ENCODE results near the gene ZNF534. TPM values are rescaled to one million over a fixed set of nuclear protein-coding genes. Genes with fewer than 3 reads are reported as not detected.

ZNF534 gene
- total RNA-seq, 1 donor from 2014 or later: not detected

DNA sequence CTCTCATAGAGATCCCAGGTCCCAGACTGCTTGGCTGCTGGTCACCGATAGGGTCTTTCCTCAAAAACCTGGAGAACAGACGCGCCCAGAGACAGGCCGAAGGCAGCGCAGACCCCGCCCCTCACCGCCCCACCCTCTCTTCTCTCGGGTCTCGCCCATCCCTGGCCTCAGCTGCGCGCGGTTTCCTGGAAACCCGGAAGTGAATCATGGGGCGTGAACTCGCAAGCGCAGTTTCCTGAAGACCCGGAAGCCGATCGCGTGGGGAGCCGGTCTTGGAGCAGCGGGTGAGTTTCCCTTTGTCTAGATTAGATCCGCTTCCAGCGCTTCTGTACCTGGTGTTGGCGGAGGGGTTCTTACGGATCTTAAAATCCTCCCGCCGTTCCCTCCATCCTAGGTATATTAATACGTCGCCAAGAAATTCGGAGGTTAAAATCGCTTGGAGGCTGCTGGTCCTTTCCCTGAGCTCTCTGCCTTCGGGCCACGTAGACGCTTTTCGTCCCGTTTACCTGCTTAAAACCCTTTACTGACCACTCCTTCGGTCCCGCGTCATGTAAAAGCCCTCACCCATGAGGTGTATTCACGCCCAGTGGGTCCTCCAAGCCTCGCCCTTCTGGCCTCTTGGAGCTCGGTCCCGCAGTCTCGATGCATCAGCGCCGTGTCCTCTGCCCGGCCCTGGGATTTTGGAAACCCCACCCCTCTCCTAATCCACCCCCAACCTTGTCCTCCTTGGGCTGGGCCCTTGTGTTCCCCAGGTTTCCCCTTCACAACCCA is 24.6 kb downstream of the ZNF534 start, which contains the start of gene ZNF578:
Gene ZNF578 (plus strand): TSS at position 230 of the 771 bp plus-strand sequence. CDS start 48,293 bp downstream, outside the sequence.
- TF ChIP-seq, protein P1, sequence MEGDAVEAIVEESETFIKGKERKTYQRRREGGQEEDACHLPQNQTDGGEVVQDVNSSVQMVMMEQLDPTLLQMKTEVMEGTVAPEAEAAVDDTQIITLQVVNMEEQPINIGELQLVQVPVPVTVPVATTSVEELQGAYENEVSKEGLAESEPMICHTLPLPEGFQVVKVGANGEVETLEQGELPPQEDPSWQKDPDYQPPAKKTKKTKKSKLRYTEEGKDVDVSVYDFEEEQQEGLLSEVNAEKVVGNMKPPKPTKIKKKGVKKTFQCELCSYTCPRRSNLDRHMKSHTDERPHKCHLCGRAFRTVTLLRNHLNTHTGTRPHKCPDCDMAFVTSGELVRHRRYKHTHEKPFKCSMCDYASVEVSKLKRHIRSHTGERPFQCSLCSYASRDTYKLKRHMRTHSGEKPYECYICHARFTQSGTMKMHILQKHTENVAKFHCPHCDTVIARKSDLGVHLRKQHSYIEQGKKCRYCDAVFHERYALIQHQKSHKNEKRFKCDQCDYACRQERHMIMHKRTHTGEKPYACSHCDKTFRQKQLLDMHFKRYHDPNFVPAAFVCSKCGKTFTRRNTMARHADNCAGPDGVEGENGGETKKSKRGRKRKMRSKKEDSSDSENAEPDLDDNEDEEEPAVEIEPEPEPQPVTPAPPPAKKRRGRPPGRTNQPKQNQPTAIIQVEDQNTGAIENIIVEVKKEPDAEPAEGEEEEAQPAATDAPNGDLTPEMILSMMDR (IDR thresholded peaks at IDR 0.05; ENCODE audit: insufficient read depth, low read depth, low read length): no peak
- no peak for TF ChIP-seq EZH2 (IDR thresholded peaks at IDR 0.05; ENCODE audit: insufficient read depth, low read length)
- no peaks in the 10 kb centered on the region for H3K4me1 Mint-ChIP-seq (ENCODE audit: low read depth, unreplicated experiment)
- peaks cover 48% of the 10 kb centered on the region for H3K9me3 ChIP-seq (ENCODE audit: insufficient read depth, low read depth, low read length)
- peak within 1 kb of the TSS; percentile 82 for H3K9ac ChIP-seq (ENCODE audit: low read length)
- no peaks in the 10 kb centered on the region for H3K36me3 Mint-ChIP-seq (ENCODE audit: low read depth, unreplicated experiment)
- peak within 1 kb of the TSS; percentile 94 for H3K4me2 ChIP-seq (ENCODE audit: low read length)
- peaks cover 20% of the 10 kb centered on the region for H3K9me3 Mint-ChIP-seq (ENCODE audit: unreplicated experiment)
- DNase-seq (ENCODE audit: low read depth): peak; percentile 84
- FAIRE-seq: no peak
- H3K27me3 Mint-ChIP-seq (ENCODE audit: low read depth, unreplicated experiment): no peaks in the 10 kb centered on the region
- peaks cover 10% of the 10 kb centered on the region for H3K36me3 ChIP-seq (ENCODE audit: insufficient read depth, low read length)
- H3K4me1 ChIP-seq (ENCODE audit: insufficient read depth, low read length): peaks cover 3% of the 10 kb centered on the region
- peaks cover 4% of the 10 kb centered on the region for H3K79me2 ChIP-seq (ENCODE audit: insufficient read depth, low read length)
- H3K27ac ChIP-seq (ENCODE audit: low read depth, low read length): peak within 1 kb of the TSS; percentile 1
- H3K27me3 ChIP-seq (ENCODE audit: insufficient read depth, low read length): no peaks in the 10 kb centered on the region
- no peak within 1 kb of the TSS for H3K27ac Mint-ChIP-seq (ENCODE audit: unreplicated experiment)
- peak within 1 kb of the TSS; percentile 94 for H2AFZ ChIP-seq (ENCODE audit: low read depth, low read length)
- H4K20me1 ChIP-seq (ENCODE audit: insufficient read depth, low read length): no peaks in the 10 kb centered on the region
- H3K4me3 ChIP-seq (ENCODE audit: insufficient read depth, low read depth, low read length): peak within 1 kb of the TSS; percentile 90
- H3K4me3 Mint-ChIP-seq (ENCODE audit: unreplicated experiment): no peak within 1 kb of the TSS

DNA sequence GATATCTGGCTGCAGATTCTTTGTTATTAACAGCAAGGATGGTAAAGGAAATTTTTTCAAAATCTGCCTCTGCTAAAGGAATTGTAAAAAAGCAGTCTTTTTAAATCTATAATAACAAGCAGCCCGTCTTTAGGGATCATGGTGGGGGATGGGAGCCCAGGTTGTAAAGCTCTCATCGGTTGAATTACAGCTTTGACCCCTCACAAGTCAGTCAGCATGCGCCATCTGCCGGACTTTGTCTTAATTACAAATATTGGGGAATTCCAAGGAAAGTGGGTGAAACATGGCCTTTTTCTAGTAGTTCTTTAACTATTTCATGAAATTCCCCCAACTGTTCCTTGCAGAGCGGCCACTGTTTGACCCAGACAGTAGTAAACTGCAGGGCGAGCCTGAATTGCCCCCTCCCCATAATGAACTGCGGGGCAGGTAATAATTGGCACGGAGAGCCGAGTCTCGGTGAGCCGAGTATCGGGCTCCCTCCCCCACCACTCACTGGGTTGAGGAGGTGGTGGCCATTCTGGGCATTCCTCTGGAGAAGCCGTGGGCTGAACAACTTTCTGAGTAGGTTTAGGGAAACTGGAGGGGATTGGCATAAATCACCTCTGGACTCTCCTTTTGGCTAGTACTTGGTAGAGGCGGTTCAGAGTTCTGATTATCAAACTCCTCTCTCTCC is 36.0 kb downstream of the ZNF534 start:
- H3K79me2 ChIP-seq (ENCODE audit: insufficient read depth, low read length): peaks cover 3% of the 10 kb centered on the region
- DNase-seq (ENCODE audit: low read depth) (no peak), FAIRE-seq (no peak)
- Mint-ChIP-seq H3K4me3 (ENCODE audit: unreplicated experiment) (no peak overlapping the region), H3K9me3 (ENCODE audit: unreplicated experiment) (peaks cover 32% of the 10 kb centered on the region), H3K27me3 (ENCODE audit: low read depth, unreplicated experiment) (no peaks in the 10 kb centered on the region), H3K27ac (ENCODE audit: unreplicated experiment) (no peak overlapping the region), H3K4me1 (ENCODE audit: low read depth, unreplicated experiment) (no peaks in the 10 kb centered on the region), H3K36me3 (ENCODE audit: low read depth, unreplicated experiment) (no peaks in the 10 kb centered on the region)
- H2AFZ ChIP-seq (ENCODE audit: low read depth, low read length): no peak overlapping the region
- no peak overlapping the region for H3K4me3 ChIP-seq (ENCODE audit: insufficient read depth, low read depth, low read length)
- no peaks in the 10 kb centered on the region for H4K20me1 ChIP-seq (ENCODE audit: insufficient read depth, low read length)
- H3K9me3 ChIP-seq (ENCODE audit: insufficient read depth, low read depth, low read length): peaks cover 28% of the 10 kb centered on the region
- no peak overlapping the region for H3K9ac ChIP-seq (ENCODE audit: low read length)
- H3K27me3 ChIP-seq (ENCODE audit: insufficient read depth, low read length): no peaks in the 10 kb centered on the region
- TF ChIP-seq, protein P1 (IDR thresholded peaks at IDR 0.05; ENCODE audit: insufficient read depth, low read depth, low read length): no peak
- TF ChIP-seq EZH2 (IDR thresholded peaks at IDR 0.05; ENCODE audit: insufficient read depth, low read length): no peak
- no peaks in the 10 kb centered on the region for H3K36me3 ChIP-seq (ENCODE audit: insufficient read depth, low read length)
- H3K4me2 ChIP-seq (ENCODE audit: low read length): no peak overlapping the region
- no peak overlapping the region for H3K27ac ChIP-seq (ENCODE audit: low read depth, low read length)
- no peaks in the 10 kb centered on the region for H3K4me1 ChIP-seq (ENCODE audit: insufficient read depth, low read length)
